H9 (cell line): ENCODE data around the gene EPHA8. TPM values are rescaled to one million over a fixed set of nuclear protein-coding genes. Genes with fewer than 3 reads are reported as not detected.
A peak's percentile ranks its signal among the peaks of the same experiment; 100 is the strongest.

Experiments
- DNase-seq: peaks from one replicate; pipeline ENCODE4 v3.0.0-alpha.2; 2017
- H2AFZ ChIP-seq: one replicate; pipeline ENCODE4 v1.6.1; 2013; ENCODE audit warnings: mild to moderate bottlenecking, low read length, control low read depth, moderate library complexity
- H2AK5ac ChIP-seq: 2 replicates; pipeline ENCODE4 v1.6.1; 2013; ENCODE audit warnings: low read length, control low read depth, mixed read lengths; ENCODE audit not compliant: insufficient read length
- H2BK120ac ChIP-seq: one replicate; pipeline ENCODE4 v1.6.1; 2013; ENCODE audit warnings: low read depth, mild to moderate bottlenecking, low read length, control low read depth, inconsistent platforms; ENCODE audit not compliant: poor library complexity, severe bottlenecking
- H2BK12ac ChIP-seq: 2 replicates; pipeline ENCODE4 v1.6.1; 2013; ENCODE audit warnings: low read length, control low read depth, mixed read lengths, low read depth; ENCODE audit not compliant: insufficient read length
- H2BK15ac ChIP-seq: 2 replicates; pipeline ENCODE4 v1.6.1; 2013; ENCODE audit warnings: low read depth, low read length, control low read depth
- H2BK20ac ChIP-seq: one replicate; pipeline ENCODE4 v1.6.1; 2013; ENCODE audit warnings: low read depth, mild to moderate bottlenecking, low read length, control low read depth, inconsistent platforms; ENCODE audit not compliant: poor library complexity, severe bottlenecking
- H2BK5ac ChIP-seq: 2 replicates; pipeline ENCODE4 v1.6.1; 2013; ENCODE audit warnings: low read length, control low read depth, mixed read lengths; ENCODE audit not compliant: insufficient read length
- H3K14ac ChIP-seq: 2 replicates; pipeline ENCODE4 v1.6.1; 2013; ENCODE audit warnings: low read length, control low read depth; ENCODE audit not compliant: insufficient read depth
- H3K18ac ChIP-seq: 2 replicates; pipeline ENCODE4 v1.6.1; 2013; ENCODE audit warnings: low read depth, mild to moderate bottlenecking, mixed read lengths, low read length, control low read depth; ENCODE audit not compliant: insufficient read length
- H3K23ac ChIP-seq: 2 replicates; pipeline ENCODE4 v1.6.1; 2013; ENCODE audit warnings: low read length, control low read depth, mixed read lengths, low read depth; ENCODE audit not compliant: insufficient read length
- H3K23me2 ChIP-seq: 2 replicates; pipeline ENCODE4 v1.6.1; 2013; ENCODE audit warnings: low read depth, mild to moderate bottlenecking, mixed read lengths, low read length, control low read depth; ENCODE audit not compliant: insufficient read length, poor library complexity, severe bottlenecking
- H3K27ac ChIP-seq: 2 replicates; pipeline ENCODE4 v1.5.1; 2013; ENCODE audit warnings: low read length, control low read depth, mixed read lengths, low read depth; ENCODE audit not compliant: insufficient read length
- H3K27me3 ChIP-seq: 2 replicates; pipeline ENCODE4 v1.6.1; 2013; ENCODE audit warnings: low read length, control low read depth, inconsistent platforms; ENCODE audit not compliant: insufficient read depth
- H3K4ac ChIP-seq: 2 replicates; pipeline ENCODE4 v1.6.1; 2013; ENCODE audit warnings: low read depth, mild to moderate bottlenecking, control low read depth, inconsistent platforms, low read length, moderate library complexity
- H3K4me1 ChIP-seq: 2 replicates; pipeline ENCODE4 v1.6.1; 2013; ENCODE audit warnings: low read length, control low read depth, inconsistent platforms; ENCODE audit not compliant: insufficient read depth
- H3K4me2 ChIP-seq: 2 replicates; pipeline ENCODE4 v1.6.1; 2013; ENCODE audit warnings: low read length, control low read depth, mixed read lengths; ENCODE audit not compliant: insufficient read length, insufficient read depth
- H3K56ac ChIP-seq: 2 replicates; pipeline ENCODE4 v1.6.1; 2013; ENCODE audit warnings: low read depth, mild to moderate bottlenecking, mixed read lengths, low read length, control low read depth; ENCODE audit not compliant: insufficient read length
- H3K79me1 ChIP-seq: 2 replicates; pipeline ENCODE4 v1.6.1; 2013; ENCODE audit warnings: low read depth, mild to moderate bottlenecking, moderate library complexity, low read length, control low read depth, inconsistent platforms; ENCODE audit not compliant: insufficient read depth, poor library complexity, severe bottlenecking
- H3K79me2 ChIP-seq: 2 replicates; pipeline ENCODE4 v1.6.1; 2013; ENCODE audit warnings: low read length, control low read depth, inconsistent platforms; ENCODE audit not compliant: insufficient read depth
- H3K9ac ChIP-seq: 2 replicates; pipeline ENCODE4 v1.6.1; 2013; ENCODE audit warnings: low read length, control low read depth, mixed read lengths; ENCODE audit not compliant: insufficient read length; ENCODE audit errors: extremely low read depth
- H3K9me3 ChIP-seq: one replicate; pipeline ENCODE4 v1.6.1; 2013; ENCODE audit warnings: low read depth, low read length, inconsistent platforms; ENCODE audit not compliant: control insufficient read depth
- H3T11ph ChIP-seq: one replicate; pipeline ENCODE4 v1.6.1; 2013; ENCODE audit warnings: mild to moderate bottlenecking, low read length, control low read depth, inconsistent platforms
- H4K20me1 ChIP-seq: one replicate; pipeline ENCODE4 v1.6.1; 2013; ENCODE audit not compliant: control insufficient read depth, insufficient read length, insufficient read depth
- H4K5ac ChIP-seq: 2 replicates; pipeline ENCODE4 v1.6.1; 2013; ENCODE audit warnings: low read depth, mild to moderate bottlenecking, mixed read lengths, low read length, control low read depth; ENCODE audit not compliant: insufficient read length
- H4K8ac ChIP-seq: replicated peaks from 2 replicates; pipeline ENCODE4 v1.6.1; 2013; ENCODE audit warnings: low read length, control low read depth, mixed read lengths, low read depth; ENCODE audit not compliant: insufficient read length
- H4K91ac ChIP-seq: 2 replicates; pipeline ENCODE4 v1.6.1; 2013; ENCODE audit warnings: low read depth, mild to moderate bottlenecking, moderate library complexity, mixed read lengths, low read length, control low read depth; ENCODE audit not compliant: insufficient read length
- H3K27ac Mint-ChIP-seq, 3 experiments: 2 replicates in 2 of 3; 3 replicates in 1 of 3; pipeline ENCODE4 v1.8.0; 2020 to 2021; ENCODE audit warnings: mixed read lengths in 3 of 3, mild to moderate bottlenecking in 1 of 3, moderate library complexity in 1 of 3
- H3K27me3 Mint-ChIP-seq: 2 replicates; pipeline ENCODE4 v1.8.0; 2021; ENCODE audit warnings: low read depth, mild to moderate bottlenecking, moderate library complexity, mixed read lengths
- H3K36me3 Mint-ChIP-seq, 3 experiments: 2 replicates in 2 of 3; 3 replicates in 1 of 3; pipeline ENCODE4 v1.8.0; 2020 to 2021; ENCODE audit warnings: low read depth in 3 of 3, mixed read lengths in 3 of 3; ENCODE audit not compliant: insufficient read depth in 1 of 3
- H3K4me1 Mint-ChIP-seq, 2 experiments: 2 replicates each; pipeline ENCODE4 v1.8.0; 2020; ENCODE audit warnings: mixed read lengths in 2 of 2
- H3K4me3 Mint-ChIP-seq, 2 experiments: 2 replicates in 1 of 2; 3 replicates in 1 of 2; pipeline ENCODE4 v1.8.0; 2020 to 2021; ENCODE audit warnings: mild to moderate bottlenecking in 2 of 2, mixed read lengths in 2 of 2, moderate library complexity in 1 of 2
- H3K9me3 Mint-ChIP-seq, 2 experiments: 2 replicates in 1 of 2; 3 replicates in 1 of 2; pipeline ENCODE4 v1.8.0; 2020; ENCODE audit warnings: mild to moderate bottlenecking in 2 of 2, mixed read lengths in 2 of 2, moderate library complexity in 1 of 2
- CTCF ChIP-seq: fragments of 200-600 bp; sonication (generic); conservative IDR thresholded peaks from 3 replicates; pipeline ENCODE4 v1.8.0; 2021; ENCODE audit warnings: antibody characterized with exemption, mild to moderate bottlenecking
- WGBS: extraction: QIAGEN DNeasy Blood & Tissue Kit; methylation state at CpG from one replicate; pipeline ENCODE4 v1.1.7; 2013; ENCODE audit warnings: missing lambda C conversion rate, low lambda C conversion rate, mixed read lengths; ENCODE audit not compliant: insufficient read length; ENCODE audit errors: extremely low coverage; 5-methylcytosine and 5-hydroxymethylcytosine counted together
- total RNA-seq: library from RNA; stranded (reverse); gene quantifications from 2 replicates; pipeline ENCODE4 v1.2.1, GENCODE V29; 2021

The EPHA8 gene
- total RNA-seq, 1 experiment from 2014 or later, result 3.4 TPM

DNA sequence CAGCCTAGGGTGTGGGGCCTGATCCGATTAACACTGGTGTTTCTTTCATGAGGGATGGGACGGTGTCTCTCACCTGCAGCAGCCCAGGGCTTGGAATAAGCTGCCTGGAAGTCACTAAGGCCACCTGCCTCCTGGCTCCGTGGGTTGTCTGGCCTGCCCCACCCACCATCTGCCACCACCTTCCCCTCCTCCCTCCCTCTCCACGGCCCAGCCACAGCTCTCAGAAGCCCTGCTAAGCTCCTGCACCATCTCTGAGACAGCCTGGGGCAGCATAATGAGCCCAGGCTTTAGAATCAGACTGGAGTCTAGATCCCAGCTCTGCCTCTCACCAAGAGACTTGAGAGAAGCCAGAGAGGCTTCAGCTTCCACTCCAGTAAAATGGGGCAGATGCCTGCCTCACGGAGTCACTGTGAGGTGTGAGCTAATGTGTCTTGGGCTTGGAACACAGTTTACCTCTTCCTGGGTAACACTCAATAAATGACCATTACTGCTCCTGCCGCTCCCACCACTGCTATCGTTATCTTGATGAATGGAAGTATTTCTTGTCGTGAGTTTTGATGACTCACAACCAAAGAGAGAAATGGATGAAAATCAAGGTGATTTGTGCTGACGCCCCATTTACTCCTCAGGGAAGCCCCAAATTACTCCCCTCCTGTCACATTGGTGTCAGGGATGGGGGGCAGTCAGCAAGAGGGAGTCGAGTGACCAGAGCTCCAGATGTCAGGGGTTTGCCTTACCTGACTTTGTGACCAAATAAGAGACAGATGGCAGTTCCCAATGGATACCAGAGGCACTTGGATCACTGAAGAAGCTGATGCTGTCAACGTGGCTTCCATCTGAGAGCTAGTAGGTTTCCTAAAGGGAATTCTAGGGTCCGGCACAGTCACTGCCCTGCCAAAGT is 49.6 kb downstream of the EPHA8 start:
- no peaks in the 10 kb centered on the region for H3K4me1 ChIP-seq
- H3K14ac ChIP-seq, result no peak overlapping the region; the same call in 1 of the 2 replicates
- H3K27me3 Mint-ChIP-seq, result peaks cover 70% of the 10 kb centered on the region
- no peaks in the 10 kb centered on the region for H4K20me1 ChIP-seq
- H3K79me1 ChIP-seq, result no peaks in the 10 kb centered on the region
- no peaks in the 10 kb centered on the region for H3K23me2 ChIP-seq
- H4K91ac ChIP-seq, result no peak overlapping the region
- peaks cover 36 to 74% of the 10 kb centered on the region in 2 experiments for H3K4me1 Mint-ChIP-seq
- no peak overlapping the region for H4K5ac ChIP-seq
- no peak overlapping the region for H4K8ac ChIP-seq
- H3K27ac ChIP-seq, result no peak overlapping the region
- no peak overlapping the region for H3K18ac ChIP-seq
- peak overlapping the region in 1 of 2 experiments; percentile 38; a peak in 2 of 5 replicates for H3K4me3 Mint-ChIP-seq
- no peaks in the 10 kb centered on the region for H3K27me3 ChIP-seq
- H2BK5ac ChIP-seq, result no peak overlapping the region
- H3K23ac ChIP-seq, result no peak overlapping the region
- H2BK12ac ChIP-seq, result no peak overlapping the region
- peaks cover 0 to 3% of the 10 kb centered on the region in 2 experiments; a peak in 2 of 5 replicates for H3K9me3 Mint-ChIP-seq
- no peaks in the 10 kb centered on the region for H3K36me3 Mint-ChIP-seq
- no peaks in the 10 kb centered on the region for H3K79me2 ChIP-seq
- H3K4ac ChIP-seq, result no peak overlapping the region
- no peak overlapping the region for H3K4me2 ChIP-seq
- H3T11ph ChIP-seq, result no peak overlapping the region
- TF ChIP-seq CTCF, result no peak
- no peak overlapping the region for H2BK15ac ChIP-seq
- no CpG with 5 or more reads among the region's 12 CpGs for WGBS
- H2AK5ac ChIP-seq, result no peak overlapping the region
- DNase-seq, result no peak
- no peak overlapping the region for H3K56ac ChIP-seq
- no peak overlapping the region for H2BK20ac ChIP-seq
- H2BK120ac ChIP-seq, result no peak overlapping the region
- no peak overlapping the region for H2AFZ ChIP-seq
- no peak overlapping the region; a peak in 1 of 7 replicates for H3K27ac Mint-ChIP-seq
- H3K9me3 ChIP-seq, result no peaks in the 10 kb centered on the region
- no peak overlapping the region for H3K9ac ChIP-seq
